Measurements from ENCODE around the gene DHX34.
A peak's percentile ranks its signal among the peaks of the same experiment; 100 is the strongest.

DNA sequence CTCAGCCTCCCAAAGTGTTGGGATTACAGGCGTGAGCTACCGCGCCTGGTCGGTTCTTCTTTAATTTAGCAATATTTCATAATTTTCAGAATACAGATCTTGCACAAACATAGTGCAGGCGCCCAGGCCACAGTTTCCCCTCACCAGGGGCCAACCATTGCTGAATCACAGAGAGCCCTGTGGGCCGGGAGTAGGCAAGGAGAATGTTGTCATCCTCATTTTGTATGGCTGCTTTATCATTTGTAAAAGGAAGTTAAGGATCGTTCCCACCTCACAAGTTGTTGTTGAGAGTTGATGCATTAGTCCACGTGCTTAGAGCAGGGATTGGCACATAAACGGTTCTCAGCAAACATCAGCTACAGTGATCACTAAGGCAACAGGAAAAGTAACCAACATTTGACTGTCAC lies 40.0 kb downstream of the DHX34 start:
- peak; percentile 23 to 81 for TF ChIP-seq POLR2AphosphoS5 (IDR thresholded peaks at IDR 0.05)
- TF ChIP-seq, protein P1, sequence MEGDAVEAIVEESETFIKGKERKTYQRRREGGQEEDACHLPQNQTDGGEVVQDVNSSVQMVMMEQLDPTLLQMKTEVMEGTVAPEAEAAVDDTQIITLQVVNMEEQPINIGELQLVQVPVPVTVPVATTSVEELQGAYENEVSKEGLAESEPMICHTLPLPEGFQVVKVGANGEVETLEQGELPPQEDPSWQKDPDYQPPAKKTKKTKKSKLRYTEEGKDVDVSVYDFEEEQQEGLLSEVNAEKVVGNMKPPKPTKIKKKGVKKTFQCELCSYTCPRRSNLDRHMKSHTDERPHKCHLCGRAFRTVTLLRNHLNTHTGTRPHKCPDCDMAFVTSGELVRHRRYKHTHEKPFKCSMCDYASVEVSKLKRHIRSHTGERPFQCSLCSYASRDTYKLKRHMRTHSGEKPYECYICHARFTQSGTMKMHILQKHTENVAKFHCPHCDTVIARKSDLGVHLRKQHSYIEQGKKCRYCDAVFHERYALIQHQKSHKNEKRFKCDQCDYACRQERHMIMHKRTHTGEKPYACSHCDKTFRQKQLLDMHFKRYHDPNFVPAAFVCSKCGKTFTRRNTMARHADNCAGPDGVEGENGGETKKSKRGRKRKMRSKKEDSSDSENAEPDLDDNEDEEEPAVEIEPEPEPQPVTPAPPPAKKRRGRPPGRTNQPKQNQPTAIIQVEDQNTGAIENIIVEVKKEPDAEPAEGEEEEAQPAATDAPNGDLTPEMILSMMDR (IDR thresholded peaks at IDR 0.05), result no peak

Data from upper lobe of left lung (tissue), 4 donors.